HG03039 (cell line): ENCODE results near the gene COMT.

Source experiments
- ATAC-seq: cut with Tn5 transposase; IDR thresholded peaks from one replicate; pipeline ENCODE4 v1.9.1; 2021; ENCODE audit warnings: mild to moderate bottlenecking, moderate library complexity; ENCODE audit not compliant: unreplicated experiment

The COMT gene

GRCh38 chr22:19992481-19992911 lies 50.9 kb downstream of the COMT start:
- ATAC-seq: no peak

DNA sequence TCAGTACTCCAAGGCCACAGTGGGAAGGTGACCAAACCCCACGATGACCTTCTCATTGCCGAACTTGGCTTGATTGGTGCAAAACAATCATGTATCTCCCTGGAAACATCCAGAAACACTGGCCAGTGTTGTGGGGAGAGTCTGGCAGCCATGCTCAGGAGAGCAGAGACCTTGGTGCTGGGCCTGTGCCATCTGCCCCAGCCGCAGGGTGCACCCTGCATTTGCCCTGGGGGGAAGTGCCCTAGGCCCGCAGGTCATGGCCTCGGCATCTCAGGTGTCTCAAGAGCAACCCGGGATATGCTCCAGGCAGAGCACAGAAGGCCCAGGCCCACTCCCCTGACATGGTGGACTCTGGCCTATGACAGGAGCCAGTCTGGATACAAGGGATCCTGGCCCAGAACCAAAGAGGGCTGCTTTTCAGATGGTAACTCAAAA lies 51.4 kb downstream of the COMT start:
- no peak for ATAC-seq

DNA sequence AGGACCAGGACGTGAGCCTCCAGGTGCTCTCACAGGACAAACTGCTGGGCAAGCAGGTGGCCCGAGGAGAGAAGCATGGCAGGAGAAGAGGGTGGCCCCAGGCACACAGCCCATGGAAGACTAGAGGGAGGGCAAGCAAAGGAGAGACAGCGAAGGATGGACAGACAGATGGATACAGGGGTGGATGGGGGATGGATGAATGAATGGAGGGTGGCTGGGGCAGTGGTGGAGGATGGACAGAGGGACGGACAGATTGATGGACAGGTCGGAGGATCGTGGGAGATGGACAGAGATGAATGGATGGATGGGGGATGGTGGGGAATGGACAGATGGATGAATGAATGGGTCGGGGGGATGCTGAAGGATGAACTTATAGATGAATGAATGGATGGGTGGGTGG lies 52.4 kb downstream of the COMT start:
- no peak for ATAC-seq

GRCh38 chr22:19994851-19995610 lies 53.5 kb downstream of the COMT start:
- ATAC-seq: no peak

- ATAC-seq: no peak
Observed at GRCh38 chr22:19995611-19996339, 54.2 kb downstream of the COMT start.

DNA sequence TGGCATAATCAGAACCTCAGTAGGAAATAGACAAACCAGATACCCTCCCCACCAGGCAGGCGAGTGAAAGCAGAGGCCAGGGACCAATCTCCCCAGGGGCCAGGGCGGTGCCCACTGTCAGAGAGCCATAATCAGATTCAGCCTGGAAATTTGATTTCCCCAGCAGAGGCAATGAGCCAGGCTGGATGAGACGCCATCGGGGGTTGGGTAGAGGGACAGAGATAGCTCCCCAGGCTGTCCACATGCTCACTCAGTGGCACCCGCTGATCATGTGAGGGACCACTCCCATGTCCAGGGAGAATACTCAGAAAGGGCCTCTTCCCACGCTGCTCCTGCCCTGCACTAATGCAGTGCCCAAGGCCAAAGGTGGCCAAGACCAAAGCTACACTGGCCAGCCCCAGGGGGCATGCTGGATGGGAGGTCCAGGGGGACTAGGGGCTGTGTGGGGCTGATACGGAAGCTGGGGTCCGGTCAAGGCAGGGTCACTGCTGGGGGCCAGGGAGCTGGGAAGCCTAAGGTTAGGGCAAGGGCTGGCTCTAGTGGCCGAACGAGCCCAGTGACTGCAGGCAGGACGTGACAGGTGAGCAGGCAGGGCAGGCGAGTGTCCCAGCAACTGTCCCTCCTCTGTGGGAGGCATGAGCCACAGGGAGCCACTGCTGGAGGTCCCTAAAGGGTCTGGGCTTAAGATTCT lies 55.3 kb downstream of the COMT start:
- no peak for ATAC-seq

DNA sequence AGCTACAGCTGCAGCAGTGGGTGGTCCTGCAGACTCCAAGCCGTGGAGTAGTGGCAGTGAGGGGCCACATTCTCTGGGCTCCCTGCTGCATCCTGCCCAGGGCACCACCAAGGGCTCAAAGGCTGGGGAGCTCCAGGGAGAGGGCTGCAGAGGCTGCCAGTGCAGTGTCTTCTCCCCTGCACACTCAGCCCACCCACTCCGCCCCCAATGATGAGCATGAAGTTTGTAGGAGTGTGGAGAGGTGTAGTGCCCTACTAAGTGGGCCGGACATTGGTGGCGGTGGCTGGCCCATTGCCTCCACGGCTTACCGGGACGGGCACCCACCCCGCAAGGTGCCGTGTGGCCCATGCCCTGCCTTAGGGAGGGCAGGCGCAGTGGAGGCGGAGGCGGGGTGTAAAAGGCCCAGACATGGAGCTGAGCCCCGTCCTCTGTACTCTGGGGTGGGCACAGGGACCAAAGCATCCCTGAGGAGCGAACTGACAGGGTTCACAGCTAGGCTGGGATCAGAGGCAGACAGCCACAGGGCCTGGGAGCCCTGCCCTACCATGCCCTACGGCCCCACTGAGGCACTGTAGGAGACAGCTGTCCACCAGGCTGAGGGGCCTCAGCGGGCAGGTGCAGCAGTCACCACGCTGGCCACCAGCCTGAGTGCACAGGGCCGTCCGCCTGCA lies 56.1 kb downstream of the COMT start:
- no peak for ATAC-seq

DNA sequence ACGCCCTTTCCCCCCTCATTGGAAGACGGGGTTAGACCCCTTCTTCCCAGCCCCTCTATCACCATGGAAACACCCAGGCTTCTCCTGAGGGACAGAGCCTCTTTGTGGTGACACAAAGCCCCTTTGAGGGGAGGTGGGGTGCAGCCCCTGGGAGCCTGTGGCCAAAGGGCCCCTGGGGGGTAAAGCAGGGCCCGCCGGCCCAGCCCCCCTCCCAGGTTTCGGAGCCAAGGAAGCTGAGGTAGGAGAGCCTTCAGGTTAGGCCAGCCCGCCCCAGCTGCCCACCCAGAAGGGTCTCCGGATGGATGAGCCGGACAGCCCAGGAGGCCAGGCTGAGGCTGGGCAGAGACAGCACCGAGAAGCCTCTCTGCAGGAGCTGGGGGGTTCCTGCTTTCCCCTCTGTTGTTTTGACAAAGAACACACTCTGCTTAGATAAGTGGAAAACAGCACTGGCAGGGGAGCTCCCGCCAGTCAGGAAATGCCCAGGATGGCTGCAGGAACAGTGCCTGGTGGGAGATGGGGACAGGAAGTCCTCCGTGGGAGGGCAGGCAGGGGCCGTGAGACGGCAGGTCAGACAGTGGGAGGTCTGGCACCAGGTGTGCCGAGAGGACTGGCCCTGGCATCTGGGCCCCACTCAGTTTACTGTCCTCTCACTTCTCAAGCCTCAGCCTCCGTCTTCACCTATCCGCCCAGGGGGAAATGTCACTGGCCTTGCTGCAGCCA lies 56.8 kb downstream of the COMT start:
- ATAC-seq: no peak

- ATAC-seq: no peak
Observed at GRCh38 chr22:19998991-19999820, 57.6 kb downstream of the COMT start.

GRCh38 chr22:20000246-20001081 lies 58.9 kb downstream of the COMT start:
- no peak for ATAC-seq

- ATAC-seq: no peak
Observed at GRCh38 chr22:20001082-20001638, 59.6 kb downstream of the COMT start.

DNA sequence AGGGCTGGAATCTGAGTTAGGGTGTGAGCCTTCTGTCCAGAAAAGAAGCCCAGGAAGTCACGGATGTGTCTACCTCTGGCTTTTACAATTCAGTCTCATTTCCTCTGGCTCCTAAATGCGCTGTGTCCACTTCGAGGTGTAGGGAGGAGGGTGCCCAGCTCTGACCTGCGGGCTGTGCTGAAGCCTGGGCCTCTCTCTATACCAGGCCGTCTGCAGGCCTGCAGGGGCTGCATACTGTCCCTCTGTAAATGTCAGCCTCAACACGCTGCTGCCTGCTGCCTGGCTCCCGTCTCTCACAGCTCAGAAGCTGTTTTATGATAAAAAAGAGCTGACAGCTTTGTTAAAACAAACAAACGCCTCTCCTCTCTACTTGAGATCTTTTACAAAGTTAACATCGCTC lies 60.6 kb downstream of the COMT start:
- ATAC-seq: no peak

DNA sequence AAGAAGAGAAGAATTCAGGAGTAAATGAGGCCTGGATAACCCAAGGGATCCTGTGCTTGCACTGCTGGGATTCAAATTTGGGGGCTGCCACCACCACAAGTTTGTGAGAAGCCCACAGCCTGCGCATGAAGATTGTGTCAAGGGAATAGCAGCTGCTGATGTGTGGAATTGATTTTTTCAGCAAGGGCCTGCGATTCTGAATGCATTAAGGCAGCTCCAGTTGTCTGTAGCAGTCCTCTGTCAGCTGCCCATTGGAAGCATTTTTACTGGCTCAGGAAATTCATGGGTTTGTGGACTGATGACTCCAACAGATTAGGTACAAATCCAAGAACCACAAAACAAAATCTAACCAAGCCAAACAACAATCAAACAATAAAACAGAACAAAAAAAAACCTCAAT lies 61.1 kb downstream of the COMT start:
- no peak for ATAC-seq

- no peak for ATAC-seq
Observed at GRCh38 chr22:20003304-20003703, 61.7 kb downstream of the COMT start.

- no peak for ATAC-seq
Observed at GRCh38 chr22:20004464-20004863, 62.9 kb downstream of the COMT start.

DNA sequence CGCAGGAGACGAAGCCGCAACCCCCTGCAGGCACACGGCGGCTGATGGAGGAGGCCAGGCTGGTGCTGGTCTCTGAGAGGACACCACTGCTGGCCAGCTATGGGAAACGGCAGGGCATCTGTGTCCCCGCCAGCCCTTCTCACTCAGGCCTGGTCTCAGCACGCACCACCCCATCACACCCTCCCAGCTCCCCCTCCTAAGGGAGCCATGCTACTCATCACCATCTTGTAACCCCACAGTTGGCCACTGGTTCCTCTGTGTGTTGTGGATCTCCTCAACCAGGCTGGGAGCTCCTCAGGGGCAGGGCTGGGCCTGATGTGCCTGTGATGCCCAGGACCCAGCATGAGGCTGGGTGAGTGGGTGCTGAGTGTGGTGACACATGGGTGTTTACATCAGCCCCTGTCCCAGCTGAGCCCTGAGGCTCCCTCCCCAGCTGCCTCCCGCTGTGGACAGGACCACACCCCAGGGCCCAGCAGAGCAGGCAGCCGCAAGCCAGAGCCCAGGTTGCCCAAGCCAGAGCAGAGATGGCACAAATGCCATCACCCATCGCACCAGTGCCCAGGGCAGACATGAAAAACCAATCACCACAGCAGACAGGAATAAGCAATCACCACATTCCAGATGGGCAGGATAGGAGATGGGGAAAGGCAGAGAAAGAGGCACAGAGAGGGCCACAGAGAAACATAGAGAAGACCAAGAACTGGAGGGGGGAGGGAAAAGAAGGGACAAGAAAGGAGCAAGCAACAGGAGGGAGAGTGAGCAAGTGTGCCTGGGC lies 66.8 kb downstream of the COMT start:
- no peak for ATAC-seq

DNA sequence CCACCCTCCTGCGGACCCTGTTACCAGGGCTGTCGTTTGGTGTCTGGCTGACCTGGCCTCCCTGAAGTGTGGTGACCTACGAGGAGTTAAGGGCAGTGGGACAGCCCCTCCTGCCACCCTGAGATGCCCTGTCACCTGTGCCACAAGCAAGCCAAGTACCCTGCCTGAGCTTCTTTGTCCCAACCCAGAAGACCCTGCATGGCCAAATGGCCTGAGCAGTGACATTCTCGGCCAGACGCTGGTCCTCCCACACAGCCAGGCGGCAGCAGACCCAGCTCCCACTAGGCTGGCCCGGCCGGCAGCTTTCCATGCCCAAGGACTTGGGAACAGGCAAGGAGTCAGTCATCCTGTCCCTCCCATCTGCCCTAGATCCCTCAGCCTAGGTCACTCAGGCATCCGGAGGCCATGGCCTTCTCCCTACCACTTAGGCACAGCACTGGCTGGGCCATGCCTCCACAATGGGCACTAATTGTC lies 67.5 kb downstream of the COMT start:
- ATAC-seq: no peak
